ENCODE measurements around the gene MAOA. TPM values are rescaled to one million over a fixed set of nuclear protein-coding genes. Genes with fewer than 3 reads are reported as not detected.
A peak's percentile ranks its signal among the peaks of the same experiment; 100 is the strongest.

Gene MAOA
- total and polyA plus RNA-seq, 9 of the 15 experiments (the other 6 are each of a cell fraction or from before 2014, with no cell fraction given): 0.68 to 2.7 (median 1.9) TPM

DNA sequence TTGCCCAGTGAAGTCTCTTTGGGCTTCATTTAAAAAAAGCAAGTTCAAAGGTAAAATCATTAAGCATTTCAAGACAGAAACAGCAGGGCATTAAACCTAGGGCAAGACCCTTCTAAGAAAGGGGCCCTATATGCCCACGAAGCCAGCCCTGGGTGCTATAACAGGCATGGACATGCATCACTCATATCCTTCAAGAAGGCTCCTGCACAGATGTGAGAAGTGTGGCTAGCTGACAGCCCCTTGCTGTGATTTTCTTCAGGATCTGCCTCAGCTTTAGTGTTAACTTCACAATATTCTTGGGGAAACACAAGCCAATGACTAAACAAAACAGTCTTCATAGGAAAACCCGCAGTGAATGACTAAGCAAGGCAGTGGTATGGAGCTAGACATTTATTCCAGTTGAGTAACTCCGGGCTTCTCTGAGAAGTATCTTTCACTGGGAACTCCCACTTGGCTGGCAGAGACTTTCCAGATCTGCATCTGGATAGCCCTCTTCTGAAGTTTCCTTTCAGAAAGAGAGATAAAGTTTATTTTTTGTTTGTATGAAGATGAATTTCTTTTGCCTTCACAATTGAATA lies 11.9 kb upstream of the MAOA start (continued):
- no peak for TF ChIP-seq RNF219 (CRISPR knock-in tag; IDR thresholded peaks at IDR 0.05)
- TF ChIP-seq, protein P1, sequence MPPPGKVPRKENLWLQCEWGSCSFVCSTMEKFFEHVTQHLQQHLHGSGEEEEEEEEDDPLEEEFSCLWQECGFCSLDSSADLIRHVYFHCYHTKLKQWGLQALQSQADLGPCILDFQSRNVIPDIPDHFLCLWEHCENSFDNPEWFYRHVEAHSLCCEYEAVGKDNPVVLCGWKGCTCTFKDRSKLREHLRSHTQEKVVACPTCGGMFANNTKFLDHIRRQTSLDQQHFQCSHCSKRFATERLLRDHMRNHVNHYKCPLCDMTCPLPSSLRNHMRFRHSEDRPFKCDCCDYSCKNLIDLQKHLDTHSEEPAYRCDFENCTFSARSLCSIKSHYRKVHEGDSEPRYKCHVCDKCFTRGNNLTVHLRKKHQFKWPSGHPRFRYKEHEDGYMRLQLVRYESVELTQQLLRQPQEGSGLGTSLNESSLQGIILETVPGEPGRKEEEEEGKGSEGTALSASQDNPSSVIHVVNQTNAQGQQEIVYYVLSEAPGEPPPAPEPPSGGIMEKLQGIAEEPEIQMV (tag; conservative IDR thresholded peaks at IDR 0.05; ENCODE audit: low read depth): no peak
- TF ChIP-seq, protein P2, sequence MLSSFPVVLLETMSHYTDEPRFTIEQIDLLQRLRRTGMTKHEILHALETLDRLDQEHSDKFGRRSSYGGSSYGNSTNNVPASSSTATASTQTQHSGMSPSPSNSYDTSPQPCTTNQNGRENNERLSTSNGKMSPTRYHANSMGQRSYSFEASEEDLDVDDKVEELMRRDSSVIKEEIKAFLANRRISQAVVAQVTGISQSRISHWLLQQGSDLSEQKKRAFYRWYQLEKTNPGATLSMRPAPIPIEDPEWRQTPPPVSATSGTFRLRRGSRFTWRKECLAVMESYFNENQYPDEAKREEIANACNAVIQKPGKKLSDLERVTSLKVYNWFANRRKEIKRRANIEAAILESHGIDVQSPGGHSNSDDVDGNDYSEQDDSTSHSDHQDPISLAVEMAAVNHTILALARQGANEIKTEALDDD (IDR thresholded peaks at IDR 0.05): peak; percentile 41; the same call in 1 of the 2 replicates
- TF ChIP-seq C11orf30 (IDR thresholded peaks at IDR 0.05; ENCODE audit: low read depth): peak; percentile 67; the same call in 1 of the 2 replicates
- TF ChIP-seq, protein P3, sequence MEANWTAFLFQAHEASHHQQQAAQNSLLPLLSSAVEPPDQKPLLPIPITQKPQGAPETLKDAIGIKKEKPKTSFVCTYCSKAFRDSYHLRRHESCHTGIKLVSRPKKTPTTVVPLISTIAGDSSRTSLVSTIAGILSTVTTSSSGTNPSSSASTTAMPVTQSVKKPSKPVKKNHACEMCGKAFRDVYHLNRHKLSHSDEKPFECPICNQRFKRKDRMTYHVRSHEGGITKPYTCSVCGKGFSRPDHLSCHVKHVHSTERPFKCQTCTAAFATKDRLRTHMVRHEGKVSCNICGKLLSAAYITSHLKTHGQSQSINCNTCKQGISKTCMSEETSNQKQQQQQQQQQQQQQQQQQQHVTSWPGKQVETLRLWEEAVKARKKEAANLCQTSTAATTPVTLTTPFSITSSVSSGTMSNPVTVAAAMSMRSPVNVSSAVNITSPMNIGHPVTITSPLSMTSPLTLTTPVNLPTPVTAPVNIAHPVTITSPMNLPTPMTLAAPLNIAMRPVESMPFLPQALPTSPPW (CRISPR knock-in tag; IDR thresholded peaks at IDR 0.05): peak; percentile 12; the same call in 1 of the 2 replicates
- no peak for TF ChIP-seq CC2D1A (IDR thresholded peaks at IDR 0.05)
- TF ChIP-seq ZNF316 (IDR thresholded peaks at IDR 0.05): peak; percentile 57; the same call in 1 of the 2 replicates
